GM18909 (cell line): ENCODE measurements around the gene CACNG3.

Experiments
- ATAC-seq: cut with Tn5 transposase; IDR thresholded peaks from one replicate; pipeline ENCODE4 v1.9.1; 2021; ENCODE audit warnings: mild to moderate bottlenecking; ENCODE audit not compliant: unreplicated experiment, poor library complexity

Gene CACNG3

DNA sequence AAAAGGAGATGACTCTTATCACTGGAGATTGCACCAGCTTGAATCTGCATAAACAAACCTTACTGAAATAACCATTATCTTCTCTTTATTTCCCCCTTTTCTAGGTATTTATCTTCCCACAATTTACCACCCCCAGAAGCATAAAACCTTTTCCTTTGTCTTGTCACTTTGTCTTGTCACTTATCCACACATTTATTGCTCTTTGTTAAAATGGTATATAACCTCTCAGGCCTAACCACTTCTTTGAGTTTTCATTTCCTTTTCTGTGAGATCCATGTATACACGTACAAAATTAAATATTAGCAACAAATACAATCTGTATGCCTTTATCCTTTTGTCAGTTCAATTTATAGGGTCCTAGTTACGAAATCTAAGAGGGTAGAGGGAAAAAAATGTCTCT, 122.9 kb downstream of the CACNG3 start:
- no peak for ATAC-seq

DNA sequence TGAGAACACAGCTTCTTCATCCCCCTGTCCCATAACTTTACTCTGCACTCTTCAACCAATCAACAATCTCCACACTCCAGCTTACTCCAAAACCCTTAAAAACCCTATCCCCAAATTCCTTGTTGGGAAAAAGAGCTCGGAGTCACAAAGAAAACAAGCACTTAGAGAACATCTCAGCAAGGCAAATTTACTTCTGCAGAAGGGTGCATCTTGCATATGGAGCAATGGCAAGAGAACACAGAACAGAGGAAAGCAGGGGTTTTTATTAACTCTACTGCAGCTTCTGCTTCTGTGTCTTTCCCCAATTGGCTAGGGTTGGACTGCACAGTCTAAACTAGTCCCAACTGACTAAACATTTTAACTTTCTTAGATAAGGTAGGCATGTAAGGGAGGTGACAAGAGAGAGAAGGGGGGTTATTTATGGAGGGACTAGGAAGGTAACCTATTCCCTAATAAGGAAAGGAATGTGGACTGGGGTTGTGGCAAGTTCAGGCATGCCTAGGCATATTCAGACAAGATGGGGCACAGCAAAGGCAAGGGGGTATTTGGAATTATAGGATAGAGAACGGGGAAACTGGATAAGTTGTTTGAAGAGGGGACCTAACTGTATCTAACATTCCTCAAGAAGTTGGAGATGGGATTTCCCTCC, 125.5 kb downstream of the CACNG3 start:
- ATAC-seq = no peak

GRCh38 chr16:24382762-24383407, 126.8 kb downstream of the CACNG3 start:
- ATAC-seq = no peak

DNA sequence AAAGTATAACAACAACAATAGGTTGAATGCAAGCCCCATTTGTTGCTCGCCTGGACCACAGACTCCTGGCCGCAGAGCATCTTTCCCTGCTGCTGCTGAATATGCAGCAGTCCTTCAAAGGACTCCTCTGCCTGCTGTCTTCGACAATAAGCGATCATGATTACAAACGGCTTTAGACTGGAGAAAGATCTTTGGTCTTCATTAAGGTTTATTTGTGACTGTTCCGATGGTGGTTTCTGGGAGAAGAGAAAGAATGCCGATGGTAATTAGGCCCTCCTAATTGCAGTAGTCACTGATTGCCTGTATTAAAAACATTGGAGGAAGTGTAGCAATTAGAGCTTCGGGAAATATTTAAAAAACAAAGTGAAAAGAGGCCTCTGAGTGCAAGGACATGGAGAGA, 138.2 kb downstream of the CACNG3 start:
- no peak for ATAC-seq

DNA sequence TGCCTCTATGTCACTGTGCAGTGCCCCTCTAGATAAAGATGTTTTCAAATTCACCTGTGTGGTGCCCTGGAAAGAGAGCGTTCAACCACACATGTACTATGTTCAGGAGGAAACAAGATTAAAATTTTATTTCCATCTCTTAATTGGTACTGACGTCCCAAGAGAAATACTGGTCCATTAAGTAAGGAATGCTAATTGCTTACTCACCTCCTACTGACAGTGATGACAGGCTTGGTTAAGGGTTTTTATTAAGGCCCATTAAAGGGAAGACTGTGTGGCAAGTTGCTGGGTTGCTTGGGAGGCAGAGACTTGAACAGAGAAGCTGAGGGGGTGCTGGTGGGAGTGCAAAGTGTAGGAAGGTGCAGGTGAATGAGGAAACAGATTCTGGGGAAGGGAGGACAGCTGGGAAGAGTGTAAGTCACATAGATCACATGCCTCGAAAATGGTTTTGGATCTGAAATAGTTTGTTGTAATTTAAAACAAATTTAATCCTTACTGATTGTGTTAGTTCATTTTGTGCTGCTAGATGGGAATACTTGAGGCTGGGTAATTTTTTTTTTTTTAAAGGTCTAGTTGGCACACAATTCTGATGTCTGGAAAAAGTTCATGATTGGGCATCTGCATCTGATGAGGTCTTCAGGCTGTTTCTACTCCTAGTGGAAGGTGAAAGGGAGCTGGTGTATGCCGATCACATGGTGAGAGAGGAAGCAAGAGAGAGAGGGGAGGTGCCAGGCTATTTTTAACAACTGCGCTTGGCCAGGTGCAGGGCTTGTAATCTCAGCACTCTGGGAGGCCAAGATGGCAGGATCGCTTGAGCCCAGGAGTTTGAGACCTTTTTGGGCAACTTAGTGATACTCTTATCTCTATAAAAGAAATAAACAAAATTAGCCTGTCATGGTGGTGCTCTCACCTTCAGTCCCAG, 140.5 kb downstream of the CACNG3 start:
- ATAC-seq = no peak

DNA sequence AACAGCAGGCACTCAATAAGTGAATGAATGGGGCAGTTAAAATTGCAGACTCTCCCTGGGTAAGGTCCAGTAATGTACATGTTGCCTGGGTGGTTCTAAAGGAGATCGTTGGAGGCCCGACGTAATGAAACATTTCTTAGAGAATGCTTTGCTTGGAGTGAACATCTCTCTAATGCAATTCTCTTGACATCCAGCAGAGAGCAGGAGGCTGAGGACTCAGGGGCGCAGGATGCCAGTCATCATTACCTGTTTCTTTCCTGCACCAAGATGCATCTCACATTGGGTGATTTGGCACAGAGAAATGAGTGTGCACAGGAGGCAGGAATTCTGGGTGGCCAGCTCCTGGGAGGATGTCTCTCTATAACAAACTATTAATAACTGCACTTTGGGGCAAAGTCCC, 152.9 kb downstream of the CACNG3 start:
- no peak for ATAC-seq
